HG03354 (cell line): ENCODE measurements around the gene CTNND1.

Source experiments
- ATAC-seq: cut with Tn5 transposase; IDR thresholded peaks from one replicate; pipeline ENCODE4 v1.9.1; 2021; ENCODE audit warnings: mild to moderate bottlenecking; ENCODE audit not compliant: unreplicated experiment, poor library complexity, severe bottlenecking

Gene CTNND1

DNA sequence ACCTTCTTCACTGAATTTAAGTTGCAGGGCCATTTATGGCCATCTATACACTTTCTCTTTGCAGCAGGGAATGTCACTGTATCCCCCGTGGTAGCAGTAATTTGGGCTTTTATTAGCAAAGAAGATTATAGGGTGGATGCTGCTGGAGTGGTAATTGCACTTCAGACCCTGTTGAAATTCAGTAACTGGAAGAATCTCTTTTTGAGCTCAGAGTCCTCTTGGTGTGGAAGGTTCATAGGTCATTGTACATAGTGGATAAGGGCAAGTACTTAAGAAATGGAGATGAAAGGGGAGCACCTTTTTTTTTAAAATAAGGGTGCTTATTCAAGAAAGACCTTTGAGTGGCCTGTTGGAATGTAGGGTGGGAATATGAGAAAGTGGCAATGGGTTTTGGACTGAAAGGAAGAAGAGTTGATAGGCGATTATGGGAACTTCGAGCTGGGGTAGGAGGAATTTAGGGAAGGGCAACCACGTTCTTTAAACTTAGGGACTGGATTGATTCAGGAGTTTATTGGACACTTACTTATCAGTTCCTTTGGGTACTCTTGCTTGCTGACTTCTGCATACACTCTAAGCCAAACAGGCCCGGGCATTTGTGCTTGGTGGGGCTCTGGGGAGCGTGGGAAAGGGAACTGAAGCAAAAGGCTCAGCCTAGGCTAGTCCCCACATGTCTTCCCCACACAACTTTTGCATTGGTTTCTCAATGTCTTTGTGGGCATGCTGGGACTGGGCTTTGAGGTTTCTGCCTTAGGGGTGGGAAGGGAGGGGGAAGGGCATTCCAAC is 26.5 kb downstream of the CTNND1 start:
- no peak for ATAC-seq

DNA sequence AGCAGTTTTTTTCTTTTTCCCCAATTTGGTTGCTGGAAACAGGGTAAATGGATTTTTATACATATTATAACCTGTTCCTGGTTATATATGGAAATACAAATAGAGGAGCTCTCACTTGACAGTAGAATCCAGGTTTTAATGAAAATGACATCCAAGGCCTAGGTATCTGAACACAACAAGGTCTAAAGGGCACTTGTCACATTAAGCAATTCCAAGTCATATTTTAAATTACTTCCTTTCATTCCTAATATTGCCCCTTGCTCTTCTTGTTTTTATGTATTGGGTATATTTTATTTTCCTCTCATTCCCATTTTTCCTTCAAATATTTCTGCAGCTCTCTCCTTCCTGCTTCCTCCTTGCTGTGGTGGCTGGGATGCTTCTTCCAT is 27.1 kb downstream of the CTNND1 start:
- no peak for ATAC-seq

DNA sequence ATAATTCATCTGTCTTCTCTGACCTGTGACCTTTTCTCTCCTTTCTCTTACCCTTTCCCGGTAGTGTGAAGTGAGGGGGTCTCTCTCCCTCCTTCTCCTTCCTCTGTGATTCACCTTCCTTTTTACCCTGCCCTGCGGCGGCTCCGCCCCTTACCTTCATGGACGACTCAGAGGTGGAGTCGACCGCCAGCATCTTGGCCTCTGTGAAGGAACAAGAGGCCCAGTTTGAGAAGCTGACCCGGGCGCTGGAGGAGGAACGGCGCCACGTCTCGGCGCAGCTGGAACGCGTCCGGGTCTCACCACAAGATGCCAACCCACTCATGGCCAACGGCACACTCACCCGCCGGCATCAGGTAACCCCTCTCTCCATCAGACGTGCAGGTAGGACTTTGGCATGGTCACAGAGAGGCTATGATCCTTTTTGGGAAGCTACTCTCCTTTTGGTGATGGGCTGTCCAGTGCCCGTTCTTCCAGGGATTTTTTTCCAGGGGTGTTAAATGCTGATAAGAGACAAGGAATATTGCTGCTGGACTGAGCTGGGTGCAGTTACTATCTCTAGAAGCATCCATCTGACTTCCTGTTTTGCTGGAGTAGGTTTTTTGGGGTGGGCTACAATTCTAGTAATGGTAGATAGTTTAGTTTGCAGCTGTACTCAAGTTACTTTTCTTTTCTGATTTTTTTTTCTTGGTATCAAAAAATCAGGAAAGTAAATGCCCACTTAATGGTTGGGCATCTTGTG is 29.9 kb downstream of the CTNND1 start:
- ATAC-seq, result peak; percentile 4

DNA sequence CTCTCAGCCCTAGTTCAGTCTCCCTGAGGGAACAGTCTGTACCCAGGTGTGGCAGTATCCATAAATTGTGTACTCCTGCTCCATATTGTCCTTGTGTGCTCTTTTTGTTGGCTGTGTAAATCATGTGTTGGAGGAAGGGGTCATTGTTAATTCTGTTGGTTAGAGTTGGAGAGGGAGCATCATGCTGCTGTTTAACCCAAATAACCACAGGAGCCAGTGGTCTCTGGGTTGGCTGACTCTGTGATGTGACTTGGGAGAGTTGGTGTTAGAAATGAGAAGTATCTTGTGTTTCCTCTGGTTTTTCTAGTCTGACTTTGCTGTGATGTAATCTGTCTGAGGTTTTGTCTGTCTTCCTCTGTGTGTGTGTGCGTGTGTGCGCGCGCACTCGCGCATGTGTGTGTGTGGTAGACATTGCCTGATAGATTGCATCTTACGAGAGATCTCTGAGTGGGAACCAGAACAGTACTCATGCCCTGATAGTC is 30.5 kb downstream of the CTNND1 start:
- ATAC-seq, result peak; percentile 92

DNA sequence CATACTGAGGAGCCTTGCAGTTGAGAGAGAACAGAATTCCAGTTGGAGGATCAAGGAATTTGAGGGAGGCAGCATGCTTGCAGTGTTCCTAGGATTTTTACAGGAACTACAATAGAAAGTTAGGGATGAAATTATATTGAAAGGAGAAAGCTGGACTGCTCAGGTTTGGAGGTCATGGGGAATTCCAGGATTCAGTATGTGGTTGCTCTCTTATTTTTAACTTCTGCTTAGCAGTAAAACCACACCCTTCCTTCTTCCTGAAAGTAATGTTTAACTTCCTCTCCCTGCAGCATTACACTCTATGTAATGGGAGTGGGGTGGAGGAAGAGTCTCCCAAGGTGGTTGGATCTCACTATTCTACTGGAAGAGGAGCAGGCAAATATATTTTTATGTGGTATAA is 31.3 kb downstream of the CTNND1 start:
- peak; percentile 25 for ATAC-seq

DNA sequence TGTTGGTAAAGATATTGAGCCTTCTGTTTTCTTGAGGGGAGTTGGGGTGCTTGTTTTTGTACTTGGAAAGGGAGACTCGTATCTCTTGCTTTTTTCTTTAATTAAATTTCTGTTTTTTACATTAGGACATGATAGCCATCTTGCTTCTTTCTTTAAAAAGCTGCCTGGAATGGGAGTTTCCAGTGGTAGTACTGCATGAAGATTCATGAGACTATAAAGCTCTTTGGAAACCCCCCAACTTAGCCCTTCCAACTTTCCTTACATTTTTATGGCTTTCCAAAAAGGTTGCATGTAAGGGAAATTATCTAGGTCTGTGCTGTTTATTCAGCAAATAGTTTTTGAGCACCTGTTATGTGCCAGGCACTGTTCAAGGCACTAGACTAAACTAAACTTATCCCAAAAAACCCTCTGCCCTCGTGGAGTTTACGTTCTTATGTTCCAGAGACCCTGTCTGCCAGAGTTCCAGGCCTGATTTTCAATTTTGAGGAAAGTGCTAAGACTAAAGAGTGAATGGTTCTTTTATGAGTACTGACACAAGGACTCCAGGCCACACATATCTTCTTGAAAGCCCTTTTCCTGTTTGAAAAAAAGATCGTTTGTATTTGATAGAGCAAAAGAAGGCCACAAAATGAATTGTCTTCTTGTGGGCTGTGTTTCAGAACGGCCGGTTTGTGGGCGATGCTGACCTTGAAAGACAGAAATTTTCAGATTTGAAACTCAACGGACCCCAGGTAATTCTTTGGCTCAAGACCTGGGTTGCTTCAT is 31.9 kb downstream of the CTNND1 start:
- no peak for ATAC-seq

DNA sequence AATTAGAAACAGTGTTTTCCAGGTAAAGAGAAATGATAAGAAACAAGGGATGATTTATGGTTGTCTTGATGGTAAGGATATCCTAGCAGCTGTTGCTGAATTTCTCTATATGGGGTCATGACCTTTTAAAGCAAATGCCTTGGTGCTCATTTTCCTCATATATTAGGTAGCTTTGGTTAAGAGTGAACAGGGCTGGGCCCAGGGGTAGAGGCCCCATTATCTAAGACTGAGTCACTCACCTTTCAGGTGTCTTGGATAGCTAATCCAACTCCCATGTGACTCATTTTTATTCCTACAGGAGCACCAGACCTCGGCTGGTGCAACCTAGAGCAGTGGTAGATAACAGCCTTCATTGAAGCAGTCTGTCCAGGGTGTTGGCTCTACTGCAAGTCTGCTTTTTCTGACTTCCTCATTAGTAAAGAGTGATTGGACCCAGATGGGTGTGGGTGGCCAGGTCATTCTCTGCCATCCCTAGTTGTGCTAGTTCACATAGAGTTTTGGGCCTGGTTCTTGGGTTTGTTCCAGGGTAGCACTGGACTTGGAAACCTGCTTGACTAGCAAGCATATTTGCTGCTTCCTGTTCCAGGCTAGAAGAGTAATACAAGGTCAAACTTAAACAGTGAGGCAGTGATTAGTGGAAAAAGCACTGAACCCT is 37.4 kb downstream of the CTNND1 start:
- no peak for ATAC-seq

DNA sequence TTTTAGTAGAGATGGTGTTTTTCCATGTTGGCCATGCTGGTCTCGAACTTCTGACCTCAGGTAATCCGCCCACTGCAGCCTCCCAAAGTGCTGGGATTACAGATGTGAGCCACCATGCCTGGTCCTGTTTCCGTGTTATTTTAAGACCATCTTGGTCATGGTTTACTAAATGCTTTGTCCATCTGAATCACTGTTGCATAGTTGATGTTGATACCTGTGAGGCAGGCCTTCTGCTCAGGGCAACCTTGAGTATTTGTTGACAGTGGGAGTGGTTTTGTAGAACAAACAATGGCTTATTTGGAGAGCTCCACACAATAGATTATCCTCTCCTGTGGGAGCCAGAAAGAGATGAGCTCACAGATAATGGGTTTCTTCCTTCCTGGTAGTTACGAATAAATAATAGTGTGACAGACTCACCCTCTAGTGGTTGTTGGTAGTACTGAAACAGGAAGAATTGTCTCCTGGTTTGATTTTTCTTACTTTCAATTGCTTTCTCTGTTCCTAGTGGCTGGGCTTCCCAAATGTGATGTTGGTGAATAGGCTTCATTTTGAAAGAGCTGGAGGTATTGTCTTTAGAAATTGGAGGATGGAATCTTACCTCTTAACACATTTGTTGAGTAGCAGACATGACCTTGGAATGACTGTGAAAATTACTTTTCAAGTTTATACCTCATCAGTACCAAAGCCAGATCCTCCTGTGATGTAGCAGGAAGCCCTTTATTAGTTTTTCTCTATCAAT is 39.0 kb downstream of the CTNND1 start:
- peak; percentile 91 for ATAC-seq

DNA sequence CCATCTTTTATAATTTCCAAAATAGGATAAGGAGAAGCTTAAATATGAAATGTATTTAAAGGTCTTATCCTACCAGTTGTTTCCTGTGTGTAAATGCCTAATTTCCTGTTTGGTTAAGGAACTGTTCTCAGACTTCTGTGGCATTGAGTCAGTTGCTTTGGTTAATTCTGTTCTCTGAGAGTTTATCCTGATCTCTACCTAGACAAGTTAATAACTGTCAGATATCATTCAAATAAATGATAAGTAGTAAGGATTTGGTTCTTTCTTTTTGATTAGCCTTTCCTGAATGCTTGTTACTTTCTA is 39.5 kb downstream of the CTNND1 start:
- no peak for ATAC-seq

DNA sequence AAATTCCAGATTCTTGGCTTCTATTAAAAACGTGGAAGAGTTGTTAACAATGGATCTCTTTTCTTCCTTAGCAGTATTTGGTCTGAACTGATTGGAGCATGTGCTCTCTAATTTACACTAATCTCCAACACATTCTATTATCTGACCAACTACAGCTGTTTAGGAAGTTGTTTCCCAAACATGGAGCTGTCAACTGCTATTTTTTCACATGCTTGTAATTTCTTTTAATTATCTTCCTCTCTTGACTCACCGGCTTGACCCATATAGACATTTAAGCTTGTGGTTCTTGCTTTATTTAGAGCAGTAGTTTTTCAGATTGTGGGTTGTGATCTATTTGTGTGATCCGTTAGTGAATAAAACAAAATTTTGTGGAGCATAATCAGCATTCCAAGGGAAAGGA is 40.8 kb downstream of the CTNND1 start:
- ATAC-seq, result no peak

DNA sequence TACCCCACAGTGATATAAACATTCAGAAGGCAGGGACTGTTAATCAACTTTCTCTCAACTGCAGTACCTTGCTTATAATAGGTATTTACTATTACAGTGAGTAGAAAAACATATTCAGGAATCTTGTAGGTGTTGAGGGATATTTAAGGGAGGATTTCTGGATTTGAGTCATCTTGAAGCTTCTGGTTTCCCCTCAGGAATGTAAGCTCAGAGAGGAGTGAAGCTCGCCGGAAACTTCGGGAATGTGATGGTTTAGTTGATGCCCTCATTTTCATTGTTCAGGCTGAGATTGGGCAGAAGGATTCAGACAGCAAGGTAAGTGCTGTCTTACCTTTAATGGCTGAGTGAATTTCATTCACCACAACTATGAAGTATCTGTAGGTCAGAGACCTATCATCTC is 42.9 kb downstream of the CTNND1 start:
- ATAC-seq, result no peak

DNA sequence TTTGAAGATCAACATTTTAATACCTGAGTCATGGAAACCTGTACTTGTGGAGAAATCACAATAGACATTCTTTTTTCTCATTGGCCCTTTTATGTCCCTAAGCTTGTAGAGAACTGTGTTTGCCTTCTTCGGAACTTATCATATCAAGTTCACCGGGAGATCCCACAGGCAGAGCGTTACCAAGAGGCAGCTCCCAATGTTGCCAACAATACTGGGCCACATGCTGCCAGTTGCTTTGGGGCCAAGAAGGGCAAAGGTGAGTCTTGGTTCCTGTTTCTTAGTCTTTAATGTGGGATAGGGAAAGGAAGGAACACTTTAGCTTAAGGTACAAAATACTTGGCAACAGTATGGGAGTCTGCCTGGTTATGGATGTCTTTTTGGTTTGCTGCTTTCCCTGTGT is 44.2 kb downstream of the CTNND1 start:
- no peak for ATAC-seq

DNA sequence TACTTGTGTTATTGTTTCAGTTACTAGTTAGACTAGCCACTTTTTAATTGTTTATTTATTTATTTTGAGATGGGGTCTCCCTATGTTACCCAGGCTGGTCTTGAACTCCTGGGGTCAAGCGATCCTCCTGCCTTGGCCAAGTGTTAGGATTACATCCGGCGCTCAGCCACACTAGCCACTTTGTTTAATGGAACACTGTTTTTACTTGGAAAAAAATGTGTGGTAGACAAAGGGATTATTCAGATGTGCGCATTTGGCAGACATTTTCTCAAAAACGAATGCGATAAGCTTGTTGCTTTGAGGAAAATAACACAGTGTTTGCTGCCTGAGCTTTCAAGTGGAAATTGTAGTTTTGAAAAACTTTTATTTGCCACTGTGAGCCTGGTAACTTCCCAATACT is 51.0 kb downstream of the CTNND1 start:
- ATAC-seq, result no peak

DNA sequence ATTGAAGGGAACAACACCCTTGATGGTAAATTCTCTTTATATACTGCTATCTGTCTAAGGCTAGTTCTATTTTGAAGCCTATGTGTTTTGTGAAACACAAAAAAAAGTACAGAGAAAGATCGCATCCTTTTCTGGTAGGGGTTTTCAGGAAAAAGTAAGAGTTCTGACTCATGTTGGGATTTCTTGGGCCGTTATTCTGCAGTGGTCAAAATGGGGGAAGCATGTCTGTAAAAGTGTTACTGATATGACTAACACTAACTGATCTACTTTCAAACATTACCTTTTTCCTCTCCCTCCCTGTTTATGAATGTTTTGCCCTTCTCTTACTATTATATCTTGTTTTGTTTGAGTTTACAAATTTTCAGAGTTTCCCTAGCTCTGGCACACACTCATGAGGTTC is 53.9 kb downstream of the CTNND1 start:
- ATAC-seq, result peak; percentile 72

DNA sequence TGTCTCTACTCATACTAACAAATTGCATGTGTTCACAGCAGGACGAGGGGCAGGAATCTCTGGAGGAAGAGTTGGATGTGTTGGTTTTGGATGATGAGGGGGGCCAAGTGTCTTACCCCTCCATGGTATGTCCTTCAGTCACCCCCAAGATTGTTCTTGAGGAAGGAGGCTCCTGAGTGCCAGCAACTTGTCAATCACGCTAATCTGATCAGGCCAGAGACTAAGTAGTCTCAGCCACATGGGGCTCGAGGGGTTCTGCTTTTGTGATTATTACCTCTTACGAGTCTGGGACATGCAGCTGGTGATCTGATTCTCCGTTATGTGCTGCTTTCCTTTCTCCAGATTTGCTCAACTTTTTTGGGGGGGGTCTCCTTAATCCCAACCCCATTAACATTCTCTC is 54.3 kb downstream of the CTNND1 start:
- ATAC-seq, result peak; percentile 15

DNA sequence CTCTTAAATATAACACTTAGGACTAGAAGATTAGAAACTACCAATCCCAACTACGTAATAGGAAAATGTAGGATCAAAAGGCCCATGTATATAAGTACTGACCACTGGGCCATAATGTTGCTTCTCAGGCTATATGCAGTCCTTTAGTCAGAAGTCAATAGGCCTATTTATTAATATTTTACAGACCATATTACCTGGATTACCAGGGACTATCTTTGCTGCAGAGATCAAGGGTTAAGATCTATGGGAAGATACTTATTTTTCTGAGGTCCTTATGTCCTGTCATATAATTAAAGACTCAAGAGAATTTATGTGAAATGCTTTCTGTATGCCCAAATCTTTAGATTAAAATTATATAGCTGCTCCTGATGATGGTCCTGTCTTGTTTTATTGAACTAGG is 57.2 kb downstream of the CTNND1 start:
- ATAC-seq, result no peak

DNA sequence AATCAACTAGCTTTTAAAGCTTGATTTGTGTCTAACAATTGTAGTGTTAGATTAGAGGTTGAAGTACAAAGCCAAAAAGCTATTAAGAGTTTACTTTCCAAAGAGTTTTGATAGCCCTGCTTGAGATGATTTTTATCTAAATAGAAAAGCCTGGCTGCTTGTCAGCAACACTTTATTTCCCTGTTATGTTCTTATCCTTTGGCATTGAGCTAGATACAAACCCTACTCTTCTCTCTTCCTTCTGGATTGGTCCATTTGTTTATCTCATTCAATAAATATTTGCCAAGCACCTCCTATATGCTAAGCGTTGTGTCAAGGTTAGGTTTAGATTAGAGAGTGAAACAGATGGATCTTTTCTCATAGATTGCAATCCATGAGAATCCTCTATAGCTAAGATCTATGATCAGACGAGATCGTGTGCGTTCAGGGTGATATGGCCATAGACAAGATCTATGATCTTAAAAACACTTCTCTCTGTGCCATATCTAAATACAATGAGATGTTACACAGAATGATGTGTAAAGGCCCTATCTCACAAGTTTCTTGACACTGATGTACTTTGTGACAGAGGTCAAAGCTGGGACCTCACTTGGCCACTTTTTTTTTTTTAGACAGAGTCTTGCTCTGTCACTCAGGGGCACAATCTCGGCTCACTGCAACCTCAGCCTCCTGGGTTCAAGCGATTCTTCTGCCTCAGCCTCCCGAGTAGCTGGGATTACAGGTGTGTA is 57.8 kb downstream of the CTNND1 start:
- no peak for ATAC-seq

DNA sequence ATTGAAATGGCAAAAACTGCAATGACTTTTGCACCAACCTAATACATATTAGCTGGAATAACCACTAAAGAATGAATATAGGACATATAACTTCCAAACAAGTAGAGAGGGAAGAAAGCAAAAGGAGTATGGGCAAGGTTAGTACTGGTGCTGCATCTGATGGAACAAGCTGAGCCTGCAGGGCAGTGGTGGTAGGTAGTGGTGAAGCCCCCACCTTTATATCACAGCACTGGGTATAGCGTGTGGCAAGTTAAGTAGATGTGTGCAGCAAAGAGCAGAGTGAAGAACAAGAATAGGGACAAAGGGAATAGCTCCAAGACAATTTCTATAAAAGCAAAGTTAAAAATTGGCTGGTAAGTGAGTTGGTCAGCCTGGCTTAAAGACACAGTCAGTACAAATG is 62.3 kb downstream of the CTNND1 start:
- ATAC-seq, result no peak

DNA sequence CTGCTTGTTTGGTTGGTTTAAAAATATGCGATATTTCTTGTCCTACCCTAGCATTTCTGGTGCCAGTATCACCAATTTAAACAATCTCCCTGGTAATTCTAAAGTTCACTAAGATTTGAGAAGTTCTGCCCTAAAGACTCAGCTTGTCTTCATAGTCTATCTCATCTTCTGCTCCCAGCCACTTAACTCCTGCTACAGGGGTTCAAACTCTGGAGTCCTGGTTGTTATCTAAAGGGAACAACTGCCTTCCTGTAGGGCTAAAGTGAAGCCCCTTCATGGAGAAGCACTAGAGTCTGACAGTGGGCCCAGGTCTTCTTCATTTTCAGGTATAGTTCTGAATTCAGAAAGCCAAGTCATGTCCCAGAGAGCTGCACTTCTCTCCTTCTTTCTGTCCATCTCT is 73.2 kb downstream of the CTNND1 start:
- no peak for ATAC-seq
